NCI-H510A treated with DMSO at 0.1 percent for 48 hours (cell line): ENCODE results near the gene UTS2B.

Source experiments
- DNase-seq: peaks from one replicate; lab custom pipeline; 2025; lab: John Stamatoyannopoulos, UW

The UTS2B gene

DNA sequence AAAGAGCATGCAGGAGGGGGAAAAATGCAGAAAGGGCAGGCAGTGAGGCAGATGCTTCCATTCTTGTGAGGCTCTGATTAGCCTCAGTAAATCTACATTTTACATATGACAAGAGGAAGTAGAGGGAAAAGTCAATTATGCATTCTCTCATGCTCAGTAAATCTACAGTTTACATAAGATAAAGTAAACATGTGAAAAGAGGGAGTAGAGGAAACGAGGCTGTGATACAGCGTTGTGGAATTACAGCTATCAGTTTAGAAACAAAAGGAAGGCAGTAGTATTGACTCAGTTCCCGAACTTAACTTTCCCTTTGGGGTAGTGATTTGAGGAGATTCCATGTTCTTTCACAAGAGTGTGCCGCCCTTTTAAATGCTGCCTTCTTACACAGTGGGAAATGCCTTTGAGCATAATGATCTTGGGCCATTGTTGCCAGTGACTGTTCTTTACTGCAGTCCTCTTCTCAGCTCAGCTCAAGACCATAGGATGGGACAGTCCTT is 92.0 kb downstream of the UTS2B start:
- peak; percentile 8 for DNase-seq

DNA sequence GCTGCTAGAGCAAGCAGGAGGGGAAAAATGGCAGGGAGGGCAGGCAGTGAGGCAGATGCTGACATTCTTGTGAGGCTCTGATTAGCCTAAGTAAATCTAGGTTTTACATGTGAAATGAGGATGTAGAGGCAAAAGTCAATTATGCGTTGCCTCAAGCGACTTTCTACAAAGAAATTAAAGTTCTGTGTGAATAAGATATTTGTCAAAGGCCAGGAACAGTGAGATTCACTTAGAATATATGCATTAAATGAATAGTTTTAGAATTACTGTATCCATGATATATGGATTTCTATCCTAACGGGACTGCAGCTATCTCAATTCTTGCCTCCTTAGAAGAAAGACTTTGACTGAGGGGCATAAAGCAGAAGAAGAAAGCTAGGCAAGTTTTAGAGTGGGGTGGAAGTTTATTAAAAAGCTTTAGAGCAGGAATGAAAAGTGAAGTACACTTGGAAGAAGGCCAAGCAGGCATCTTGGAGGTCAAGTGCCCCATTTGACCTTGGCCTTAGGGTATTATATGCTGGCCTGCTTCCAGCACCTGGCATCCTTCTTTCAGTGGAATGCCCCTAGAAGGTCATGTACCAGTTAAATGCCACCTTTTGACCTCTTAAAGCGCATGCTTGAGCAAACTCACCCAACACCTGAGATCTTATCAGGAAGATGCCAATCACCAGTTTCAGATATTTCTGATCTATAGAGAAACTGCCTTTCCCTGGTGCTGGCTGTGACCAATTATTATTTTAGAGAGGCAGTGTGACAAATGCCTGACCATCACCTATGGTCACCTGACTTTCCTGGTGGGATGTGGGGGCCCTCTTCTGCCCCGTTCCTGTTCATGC is 93.1 kb downstream of the UTS2B start:
- no peak for DNase-seq

DNA sequence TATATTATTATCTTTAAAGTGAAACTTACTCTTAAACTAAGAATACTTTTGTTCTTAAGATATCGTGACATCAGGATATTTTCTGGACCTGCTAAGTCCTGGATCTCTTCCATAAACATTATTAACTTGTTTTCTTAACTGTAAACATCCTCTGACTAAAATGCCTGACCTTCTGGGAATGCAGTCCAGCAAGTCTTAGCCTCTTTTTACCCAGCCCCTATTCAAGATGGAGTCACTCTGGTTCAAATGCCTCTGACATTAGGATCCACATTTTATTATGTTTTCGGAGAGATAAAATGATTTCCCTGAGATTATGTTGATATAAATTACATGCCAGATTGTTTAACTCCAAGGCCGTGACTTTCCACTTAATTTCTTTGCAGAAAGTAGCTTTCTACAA is 93.7 kb downstream of the UTS2B start:
- no peak for DNase-seq

DNA sequence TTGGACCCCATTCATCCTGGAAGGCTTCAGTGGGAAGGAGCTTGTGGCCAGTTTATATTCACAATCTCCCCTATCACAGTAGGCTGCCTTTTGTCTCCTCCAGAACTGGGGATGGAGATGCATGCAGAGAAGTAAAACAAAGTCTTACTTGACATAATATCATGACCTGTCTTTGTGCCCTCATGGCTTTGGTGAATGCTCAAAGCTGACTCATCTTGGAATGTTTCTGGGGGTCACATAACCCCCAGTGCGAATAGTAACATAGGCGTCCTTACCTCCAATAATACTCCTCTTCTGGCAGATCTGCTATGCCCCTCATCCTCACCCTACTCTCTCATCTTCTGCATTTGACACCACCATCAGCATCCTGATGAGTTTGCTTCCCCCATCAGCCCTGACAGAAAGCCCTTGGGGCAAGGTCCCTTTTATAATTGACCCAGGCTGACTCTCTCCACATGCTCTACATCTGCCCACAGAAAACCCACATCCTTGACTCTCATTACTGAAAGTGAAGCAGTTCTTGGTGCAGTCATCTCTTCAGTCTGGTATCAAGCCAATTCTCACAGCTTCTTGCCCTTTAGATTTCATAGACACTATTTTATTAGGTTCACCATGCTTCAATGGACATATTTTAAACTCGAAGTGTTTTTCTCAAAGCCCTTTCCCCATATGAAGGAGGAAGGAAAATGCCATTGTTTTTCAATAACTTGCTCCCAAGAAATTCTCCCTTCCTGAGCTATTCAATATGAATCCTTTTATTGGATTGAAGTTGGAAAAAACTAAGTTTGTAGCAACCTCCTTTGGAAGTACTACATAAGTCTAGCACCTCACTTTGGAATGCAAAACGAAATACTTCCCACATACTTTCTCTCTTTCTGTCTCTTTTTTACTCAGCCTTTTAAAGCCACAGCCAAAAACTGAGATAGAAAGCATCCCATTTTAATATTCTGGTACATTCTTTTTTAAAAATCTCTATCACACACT is 94.7 kb downstream of the UTS2B start:
- no peak for DNase-seq

DNA sequence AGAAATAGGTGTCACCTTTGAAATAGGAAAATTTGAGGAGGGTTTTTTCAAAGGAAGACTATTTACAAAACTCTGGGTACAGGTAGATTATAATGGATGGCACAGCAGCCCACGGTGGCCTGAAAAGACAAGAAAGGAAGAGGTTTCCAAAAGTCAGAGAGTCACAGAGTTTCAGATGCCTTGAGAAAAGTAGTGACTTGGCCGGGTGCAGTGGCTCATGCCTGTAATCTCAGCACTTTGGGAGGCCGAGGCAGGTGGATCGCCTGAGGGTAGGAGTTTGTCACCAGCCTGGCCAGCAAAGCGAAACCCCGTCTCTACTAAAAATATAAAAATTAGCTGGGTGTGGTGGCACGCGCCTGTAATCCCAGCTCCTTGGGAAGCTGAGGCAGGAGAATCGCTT is 96.1 kb downstream of the UTS2B start:
- DNase-seq, result no peak

DNA sequence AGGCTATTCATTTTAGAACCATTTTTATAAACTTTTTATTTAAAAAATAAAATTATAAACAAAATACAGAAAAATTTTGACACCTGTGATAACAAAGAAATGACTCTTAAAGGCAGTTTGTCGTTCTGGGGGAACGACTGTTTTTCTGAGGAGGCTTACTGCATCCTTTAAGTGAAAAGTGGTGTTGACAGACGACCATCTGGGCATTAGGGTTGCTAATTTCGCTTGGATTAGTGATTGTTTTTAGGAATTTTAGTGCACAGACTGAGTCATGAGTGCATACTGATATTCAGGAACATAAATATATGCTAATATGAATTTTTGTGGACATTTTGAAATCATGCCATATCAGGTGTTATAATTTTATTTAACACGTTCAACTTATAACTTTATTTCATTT is 102.8 kb downstream of the UTS2B start:
- no peak for DNase-seq

DNA sequence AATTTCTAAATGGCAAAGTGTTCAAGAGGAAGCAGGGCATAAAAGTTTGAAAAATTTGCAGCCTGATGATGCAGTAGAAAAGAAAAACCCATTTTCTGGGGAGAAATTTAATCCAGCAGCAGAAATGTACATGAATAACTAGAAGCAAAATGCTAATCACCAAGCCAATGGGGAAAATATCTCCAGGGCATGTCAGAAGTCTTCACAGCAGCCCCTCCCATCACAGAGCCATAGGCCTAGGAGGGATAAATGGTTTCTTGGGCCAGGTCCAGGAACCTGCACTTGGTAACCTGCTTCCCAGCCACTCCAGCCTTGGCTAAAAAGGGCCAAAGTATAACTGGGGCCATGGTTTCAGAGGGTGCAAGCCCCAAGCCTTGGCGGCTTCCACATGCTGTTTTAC is 108.7 kb downstream of the UTS2B start:
- no peak for DNase-seq

DNA sequence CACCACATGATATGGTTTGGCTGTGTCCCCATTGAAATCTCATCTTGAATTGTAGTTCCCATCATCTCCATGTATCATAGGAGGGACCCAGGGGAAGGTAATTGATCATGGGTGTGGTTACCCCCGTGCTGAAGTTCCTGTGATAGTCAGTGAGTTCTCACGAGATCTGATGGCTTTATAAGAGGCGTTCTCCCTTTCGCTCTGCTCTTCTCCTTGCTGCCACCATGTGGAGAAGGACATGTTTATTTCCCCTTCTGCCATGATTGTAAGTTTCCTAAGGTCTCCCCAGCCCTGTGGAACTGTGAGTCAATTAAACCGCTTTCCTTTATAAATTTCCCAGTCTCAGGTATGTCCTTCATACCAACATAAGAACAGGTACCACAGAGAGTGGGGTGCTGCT is 109.4 kb downstream of the UTS2B start:
- no peak for DNase-seq

DNA sequence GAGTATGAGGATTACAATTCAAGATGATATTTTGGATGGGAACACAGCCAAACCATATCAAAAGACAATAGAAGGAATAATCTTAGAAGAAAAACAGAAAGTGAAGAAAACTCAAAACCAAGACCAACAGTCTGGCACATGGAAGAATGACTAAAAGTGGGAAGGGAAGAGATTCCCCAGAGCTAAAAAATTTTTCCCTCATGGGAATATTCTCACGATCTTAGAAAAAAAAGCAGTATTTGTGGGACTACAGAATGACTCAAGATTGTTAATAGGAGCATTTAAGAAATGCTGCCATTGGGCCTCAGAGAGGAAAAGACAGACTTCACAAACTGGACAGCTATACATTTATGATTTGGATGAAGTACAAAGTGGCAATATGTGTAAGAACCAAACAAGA is 113.0 kb downstream of the UTS2B start:
- DNase-seq, result no peak
